T-cell (primary cell): ENCODE results near the gene ACAP3. TPM values are rescaled to one million over a fixed set of nuclear protein-coding genes. Genes with fewer than 3 reads are reported as not detected.
A peak's percentile ranks its signal among the peaks of the same experiment; 100 is the strongest.

ENCODE experiments used
- ATAC-seq, 4 experiments: fragments of 200-7000 bp in 3 of 4; fragments of 150-1000 bp in 1 of 4; cut with Tn5 transposase; replicated peaks in 1 of 4; 1 replicate in 3 of 4; 2 replicates in 1 of 4; pipeline ENCODE4 v1.10.0; 2021; ENCODE audit warnings: moderate library complexity in 3 of 4, mild to moderate bottlenecking in 2 of 4, moderate number of reproducible peaks in 1 of 4
- CTCF ChIA-PET, 2 donors: fragments of 300-600 bp; sonication (Branson Sonifier 250); formaldehyde crosslinking; loops; one replicate each; lab custom pipeline; 2022; ENCODE audit warnings: antibody characterized with exemption in 2 of 2; lab: Charles Lee
- POLR2A ChIA-PET, 2 donors: fragments of 300-600 bp; sonication (Branson Sonifier 250); formaldehyde crosslinking; loops; one replicate each; lab custom pipeline; 2022; ENCODE audit warnings: antibody characterized with exemption in 2 of 2; lab: Charles Lee
- DNase-seq, 35 experiments: peaks; one replicate each; pipeline versions ENCODE4 v3.0.0 to v3.0.0-alpha.2; 2013 to 2023
- H3K27ac ChIP-seq: one replicate; pipeline ENCODE4 v1.5.1; 2013; ENCODE audit warnings: low read length
- H3K27me3 ChIP-seq, 2 experiments: replicated peaks in 1 of 2; 1 replicate in 1 of 2; 2 replicates in 1 of 2; pipeline versions ENCODE4 v1.6.1 to v1.7.0; 2013; ENCODE audit warnings: low read length in 1 of 2, mixed read lengths in 1 of 2; ENCODE audit not compliant: control insufficient read depth in 2 of 2, insufficient read depth in 2 of 2; ENCODE audit errors: extremely low read depth in 1 of 2
- H3K36me3 ChIP-seq, 2 donors: 1 replicate in 1 of 2; 2 replicates in 1 of 2; pipeline versions ENCODE4 v1.6.1 to v1.7.0; 2013; ENCODE audit warnings: low read length in 1 of 2; ENCODE audit not compliant: control insufficient read depth in 2 of 2, insufficient read depth in 1 of 2; ENCODE audit errors: extremely low read depth in 1 of 2
- H3K4me1 ChIP-seq, 2 experiments: 1 replicate in 1 of 2; 2 replicates in 1 of 2; pipeline versions ENCODE4 v1.6.1 to v1.7.0; 2013; ENCODE audit warnings: low read length in 2 of 2, mixed read lengths in 1 of 2; ENCODE audit not compliant: insufficient read depth in 2 of 2, control insufficient read depth in 1 of 2; ENCODE audit errors: extremely low read depth in 1 of 2
- H3K4me3 ChIP-seq, 2 donors: 1 replicate in 1 of 2; 2 replicates in 1 of 2; pipeline versions ENCODE4 v1.5.1 to v1.7.0; 2013; ENCODE audit warnings: mild to moderate bottlenecking in 2 of 2, low read length in 1 of 2, moderate library complexity in 1 of 2; ENCODE audit not compliant: control insufficient read depth in 1 of 2; ENCODE audit errors: extremely low read depth in 1 of 2
- H3K9me3 ChIP-seq: 2 replicates; pipeline ENCODE4 v1.7.0; 2013
- H3K27ac Mint-ChIP-seq, 2 donors: one replicate each; pipeline ENCODE4 v1.8.0; 2020 to 2021; ENCODE audit warnings: mild to moderate bottlenecking in 2 of 2, mixed read lengths in 2 of 2
- H3K27me3 Mint-ChIP-seq, 2 donors: one replicate each; pipeline ENCODE4 v1.8.0; 2021 to 2022; ENCODE audit warnings: mixed read lengths in 2 of 2
- H3K36me3 Mint-ChIP-seq: one replicate; pipeline ENCODE4 v1.8.0; 2021; ENCODE audit warnings: mixed read lengths
- H3K4me1 Mint-ChIP-seq, 3 donors: one replicate each; pipeline ENCODE4 v1.8.0; 2020 to 2022; ENCODE audit warnings: mixed read lengths in 3 of 3, mild to moderate bottlenecking in 1 of 3
- H3K4me3 Mint-ChIP-seq, 3 donors: one replicate each; pipeline ENCODE4 v1.8.0; 2020 to 2022; ENCODE audit warnings: mild to moderate bottlenecking in 3 of 3, mixed read lengths in 3 of 3, moderate library complexity in 3 of 3
- H3K9me3 Mint-ChIP-seq, 3 donors: one replicate each; pipeline ENCODE4 v1.8.0; 2020 to 2022; ENCODE audit warnings: mixed read lengths in 3 of 3
- WGBS: methylation state at CpG from one replicate; pipeline ENCODE4 v1.1.5; 2013; ENCODE audit warnings: missing lambda C conversion rate; ENCODE audit not compliant: insufficient coverage; 5-methylcytosine and 5-hydroxymethylcytosine counted together
- total RNA-seq, 35 experiments: library from RNA in 6 of 35; stranded (reverse) in 6 of 35; fragments of 120-200 nt in 1 of 35; gene quantifications; one replicate each; pipeline versions ENCODE4 v1.2.1 to v1.2.4 and lab custom pipeline; 2013 to 2026

Gene ACAP3
- total RNA-seq, 5 donors from 2014 or later (not counting 1 experiment from before 2014, with no cell fraction given), result 63.0 to 107 (median 99.8) TPM

GRCh38 chr1:1348420-1349255 lies 40.9 kb upstream of the ACAP3 start:
- Histone ChIP-seq H3K4me1 (peaks cover 2 to 61% of the 10 kb centered on the region in 2 experiments), H3K4me3 (peak overlapping the region; percentile 56 to 68), H3K36me3 (no peaks in the 10 kb centered on the region), H3K9me3 (no peaks in the 10 kb centered on the region), H3K27me3 (peaks cover 0 to 24% of the 10 kb centered on the region in 2 experiments), H3K27ac (no peak overlapping the region)
- Mint-ChIP-seq H3K27ac (peak overlapping the region in 1 of 2 donors; percentile 28), H3K36me3 (no peaks in the 10 kb centered on the region), H3K27me3 (peaks cover 7 to 14% of the 10 kb centered on the region in 2 donors), H3K9me3 (no peaks in the 10 kb centered on the region), H3K4me3 (peak overlapping the region; percentile 66 to 76 (median 73)), H3K4me1 (peaks cover 26 to 37% (median 28%) of the 10 kb centered on the region in 3 donors)
- DNase-seq, result no peak
- ATAC-seq, result peak; percentile 37 to 52 (median 41)
- WGBS, result under 1% methylated on average over 109 of the region's 109 CpGs
- ChIA-PET POLR2A (no interaction called here), CTCF (interaction anchor here in 1 of 2 donors (1.0 to 1.3 kb wide), 2 partner anchors 22 to 27 kb away, joined by 3 to 4 read pairs; partner anchors contain the start of gene AURKAIP1)

- ChIA-PET CTCF (interaction anchor here in 1 of 2 donors (1.0 to 1.3 kb wide), 2 partner anchors 23 to 27 kb away, joined by 3 to 4 read pairs; partner anchors contain the start of gene AURKAIP1), POLR2A (no interaction called here)
- peak overlapping the region; percentile 66 to 76 (median 73) for H3K4me3 Mint-ChIP-seq
- H3K4me1 Mint-ChIP-seq, result peaks cover 26 to 32% (median 26%) of the 10 kb centered on the region in 3 donors
- Histone ChIP-seq H3K4me3 (peak overlapping the region; percentile 40 to 68), H3K27me3 (peaks cover 0 to 16% of the 10 kb centered on the region in 2 experiments), H3K9me3 (no peaks in the 10 kb centered on the region), H3K36me3 (no peaks in the 10 kb centered on the region), H3K4me1 (peaks cover 2 to 58% of the 10 kb centered on the region in 2 experiments), H3K27ac (no peak overlapping the region)
- WGBS, result 82% methylated on average over 21 of the region's 26 CpGs
- peaks cover 7 to 9% of the 10 kb centered on the region in 2 donors for H3K27me3 Mint-ChIP-seq
- no peak for ATAC-seq
- peak overlapping the region in 1 of 2 donors; percentile 28 for H3K27ac Mint-ChIP-seq
- H3K36me3 Mint-ChIP-seq, result no peaks in the 10 kb centered on the region
- H3K9me3 Mint-ChIP-seq, result no peaks in the 10 kb centered on the region
- no peak for DNase-seq
Measured at GRCh38 chr1:1347663-1348419, 40.1 kb upstream of the ACAP3 start.

GRCh38 chr1:1347026-1347595 lies 39.4 kb upstream of the ACAP3 start:
- H3K4me3 Mint-ChIP-seq, result peak overlapping the region; percentile 66 to 76 (median 73)
- ChIA-PET CTCF (no interaction called here), POLR2A (no interaction called here)
- DNase-seq (no peak), ATAC-seq (no peak)
- peaks cover 19 to 24% (median 21%) of the 10 kb centered on the region in 3 donors for H3K4me1 Mint-ChIP-seq
- H3K9me3 ChIP-seq, result no peaks in the 10 kb centered on the region
- H3K4me1 ChIP-seq, result peaks cover 2 to 53% of the 10 kb centered on the region in 2 experiments
- no peak overlapping the region for H3K27ac ChIP-seq
- no peak overlapping the region for H3K27ac Mint-ChIP-seq
- 96% methylated on average over 9 of the region's 10 CpGs for WGBS
- no peaks in the 10 kb centered on the region for H3K36me3 ChIP-seq
- H3K27me3 ChIP-seq, result peaks cover 0 to 9% of the 10 kb centered on the region in 2 experiments
- no peak overlapping the region for H3K4me3 ChIP-seq
- no peaks in the 10 kb centered on the region for H3K36me3 Mint-ChIP-seq
- no peaks in the 10 kb centered on the region for H3K9me3 Mint-ChIP-seq
- H3K27me3 Mint-ChIP-seq, result peaks cover 0 to 1% of the 10 kb centered on the region in 2 donors

GRCh38 chr1:1346501-1346890 lies 38.8 kb upstream of the ACAP3 start:
- Histone ChIP-seq H3K27me3 (peaks cover 0 to 2% of the 10 kb centered on the region in 2 experiments), H3K36me3 (peaks cover 0 to 4% of the 10 kb centered on the region in 2 donors), H3K4me1 (peaks cover 2 to 47% of the 10 kb centered on the region in 2 experiments), H3K27ac (no peak overlapping the region), H3K9me3 (no peaks in the 10 kb centered on the region), H3K4me3 (no peak overlapping the region)
- Mint-ChIP-seq H3K4me1 (peaks cover 17 to 23% (median 20%) of the 10 kb centered on the region in 3 donors), H3K27me3 (no peaks in the 10 kb centered on the region), H3K36me3 (no peaks in the 10 kb centered on the region), H3K27ac (no peak overlapping the region), H3K9me3 (no peaks in the 10 kb centered on the region), H3K4me3 (peak overlapping the region in 2 of 3 donors; percentile 66 to 73)
- ATAC-seq (no peak), DNase-seq (no peak)
- WGBS, result 98% methylated on average over 10 of the region's 10 CpGs
- ChIA-PET CTCF (no interaction called here), POLR2A (no interaction called here)

GRCh38 chr1:1345860-1346500 lies 38.2 kb upstream of the ACAP3 start:
- Mint-ChIP-seq H3K27ac (no peak overlapping the region), H3K36me3 (peaks cover 4% of the 10 kb centered on the region), H3K9me3 (no peaks in the 10 kb centered on the region), H3K4me1 (peaks cover 17 to 23% (median 20%) of the 10 kb centered on the region in 3 donors), H3K4me3 (no peak overlapping the region), H3K27me3 (no peaks in the 10 kb centered on the region)
- Histone ChIP-seq H3K36me3 (peaks cover 0 to 6% of the 10 kb centered on the region in 2 donors), H3K9me3 (no peaks in the 10 kb centered on the region), H3K4me1 (peaks cover 2 to 44% of the 10 kb centered on the region in 2 experiments), H3K27ac (no peak overlapping the region), H3K4me3 (no peak overlapping the region), H3K27me3 (no peaks in the 10 kb centered on the region)
- CTCF ChIA-PET, result no interaction called here
- DNase-seq, result no peak
- 91% methylated on average over 7 of the region's 12 CpGs for WGBS
- no peak for ATAC-seq
- POLR2A ChIA-PET, result no interaction called here
